Activated T-helper 17 cell treated with anti-CD3 and anti-CD28 coated beads, Interleukin-2, amount 50 U/mL, for 72 hours (primary cell): Measurements from ENCODE around the gene DCP2. TPM values are rescaled to one million over a fixed set of nuclear protein-coding genes. Genes with fewer than 3 reads are reported as not detected.

Source experiments
- ATAC-seq: fragments of 150-1000 bp; cut with Tn5 transposase; replicated peaks from 2 replicates; pipeline ENCODE4 v1.10.0; 2021; ENCODE audit warnings: mild to moderate bottlenecking, moderate library complexity
- H3K27ac Mint-ChIP-seq: one replicate; pipeline ENCODE4 v1.8.0; 2022; ENCODE audit warnings: mixed read lengths
- H3K27me3 Mint-ChIP-seq: one replicate; pipeline ENCODE4 v1.8.0; 2022; ENCODE audit warnings: mixed read lengths
- H3K36me3 Mint-ChIP-seq: one replicate; pipeline ENCODE4 v1.8.0; 2022; ENCODE audit warnings: low read depth, mild to moderate bottlenecking, mixed read lengths
- H3K4me1 Mint-ChIP-seq: one replicate; pipeline ENCODE4 v1.8.0; 2022; ENCODE audit warnings: mixed read lengths
- H3K4me3 Mint-ChIP-seq: one replicate; pipeline ENCODE4 v1.8.0; 2022; ENCODE audit warnings: mild to moderate bottlenecking, mixed read lengths
- H3K9me3 Mint-ChIP-seq: one replicate; pipeline ENCODE4 v1.8.0; 2022; ENCODE audit warnings: mixed read lengths
- total RNA-seq, 2 donors: library from RNA; stranded (reverse); gene quantifications; one replicate each; pipeline ENCODE4 v1.2.3, GENCODE V29; 2022

The DCP2 gene
- total RNA-seq, 2 donors from 2014 or later = 66.6 to 88.0 TPM

GRCh38 chr5:113022661-113023060, 46.1 kb downstream of the DCP2 start:
- ATAC-seq = peak; percentile 44
- H3K27ac Mint-ChIP-seq = peak overlapping the region; percentile 58
- H3K4me3 Mint-ChIP-seq = peak overlapping the region; percentile 34
- no peaks in the 10 kb centered on the region for H3K9me3 Mint-ChIP-seq
- H3K4me1 Mint-ChIP-seq = peaks cover 28% of the 10 kb centered on the region
- peaks cover 78% of the 10 kb centered on the region for H3K36me3 Mint-ChIP-seq
- no peaks in the 10 kb centered on the region for H3K27me3 Mint-ChIP-seq

GRCh38 chr5:113024076-113024697, 47.6 kb downstream of the DCP2 start:
- peak overlapping the region; percentile 30 for H3K27ac Mint-ChIP-seq
- no peak overlapping the region for H3K4me3 Mint-ChIP-seq
- no peak for ATAC-seq
- no peaks in the 10 kb centered on the region for H3K9me3 Mint-ChIP-seq
- peaks cover 17% of the 10 kb centered on the region for H3K4me1 Mint-ChIP-seq
- peaks cover 69% of the 10 kb centered on the region for H3K36me3 Mint-ChIP-seq
- H3K27me3 Mint-ChIP-seq = no peaks in the 10 kb centered on the region

- Mint-ChIP-seq H3K9me3 (no peaks in the 10 kb centered on the region), H3K27ac (no peak overlapping the region), H3K4me1 (peaks cover 11% of the 10 kb centered on the region), H3K36me3 (peaks cover 56% of the 10 kb centered on the region), H3K27me3 (no peaks in the 10 kb centered on the region), H3K4me3 (no peak overlapping the region)
- no peak for ATAC-seq
These were observed 49.0 kb downstream of the DCP2 start for GRCh38 chr5:113025596-113025995.

GRCh38 chr5:113026211-113026610, 49.6 kb downstream of the DCP2 start:
- Mint-ChIP-seq H3K27me3 (no peaks in the 10 kb centered on the region), H3K9me3 (no peaks in the 10 kb centered on the region), H3K4me1 (peaks cover 9% of the 10 kb centered on the region), H3K36me3 (peaks cover 50% of the 10 kb centered on the region), H3K4me3 (no peak overlapping the region), H3K27ac (no peak overlapping the region)
- no peak for ATAC-seq

GRCh38 chr5:113027015-113027414, 50.4 kb downstream of the DCP2 start:
- H3K36me3 Mint-ChIP-seq = peaks cover 49% of the 10 kb centered on the region
- ATAC-seq = no peak
- no peaks in the 10 kb centered on the region for H3K9me3 Mint-ChIP-seq
- no peaks in the 10 kb centered on the region for H3K27me3 Mint-ChIP-seq
- peaks cover 9% of the 10 kb centered on the region for H3K4me1 Mint-ChIP-seq
- no peak overlapping the region for H3K27ac Mint-ChIP-seq
- H3K4me3 Mint-ChIP-seq = no peak overlapping the region

- peaks cover 45% of the 10 kb centered on the region for H3K36me3 Mint-ChIP-seq
- no peaks in the 10 kb centered on the region for H3K9me3 Mint-ChIP-seq
- H3K27ac Mint-ChIP-seq = no peak overlapping the region
- peak; percentile 46 for ATAC-seq
- no peaks in the 10 kb centered on the region for H3K27me3 Mint-ChIP-seq
- no peak overlapping the region for H3K4me3 Mint-ChIP-seq
- H3K4me1 Mint-ChIP-seq = peaks cover 5% of the 10 kb centered on the region
These were observed 50.8 kb downstream of the DCP2 start for GRCh38 chr5:113027431-113027830.

GRCh38 chr5:113029614-113030013, 53.0 kb downstream of the DCP2 start:
- ATAC-seq = no peak
- Mint-ChIP-seq H3K9me3 (no peaks in the 10 kb centered on the region), H3K36me3 (peaks cover 24% of the 10 kb centered on the region), H3K4me3 (no peak overlapping the region), H3K4me1 (no peaks in the 10 kb centered on the region), H3K27me3 (no peaks in the 10 kb centered on the region), H3K27ac (no peak overlapping the region)

- Mint-ChIP-seq H3K9me3 (no peaks in the 10 kb centered on the region), H3K36me3 (peaks cover 17% of the 10 kb centered on the region), H3K4me3 (no peak overlapping the region), H3K27me3 (no peaks in the 10 kb centered on the region), H3K4me1 (no peaks in the 10 kb centered on the region), H3K27ac (no peak overlapping the region)
- ATAC-seq = no peak
These were observed 54.5 kb downstream of the DCP2 start for GRCh38 chr5:113031104-113031503.

GRCh38 chr5:113031557-113031956, 55.0 kb downstream of the DCP2 start:
- no peak for ATAC-seq

GRCh38 chr5:113034182-113034773, 57.7 kb downstream of the DCP2 start:
- H3K4me1 Mint-ChIP-seq = no peaks in the 10 kb centered on the region
- no peaks in the 10 kb centered on the region for H3K9me3 Mint-ChIP-seq
- H3K27ac Mint-ChIP-seq = no peak overlapping the region
- H3K27me3 Mint-ChIP-seq = no peaks in the 10 kb centered on the region
- ATAC-seq = peak; percentile 66
- no peak overlapping the region for H3K4me3 Mint-ChIP-seq
- no peaks in the 10 kb centered on the region for H3K36me3 Mint-ChIP-seq

More at GRCh38 chr5:113031557-113031956, 55.0 kb downstream of the DCP2 start:
- Mint-ChIP-seq H3K36me3 (peaks cover 13% of the 10 kb centered on the region), H3K4me1 (no peaks in the 10 kb centered on the region), H3K27me3 (no peaks in the 10 kb centered on the region), H3K4me3 (no peak overlapping the region), H3K27ac (no peak overlapping the region), H3K9me3 (no peaks in the 10 kb centered on the region)

GRCh38 chr5:113035096-113035495, 58.5 kb downstream of the DCP2 start:
- Mint-ChIP-seq H3K27me3 (no peaks in the 10 kb centered on the region), H3K9me3 (no peaks in the 10 kb centered on the region), H3K36me3 (no peaks in the 10 kb centered on the region), H3K4me1 (no peaks in the 10 kb centered on the region), H3K4me3 (no peak overlapping the region), H3K27ac (peak overlapping the region; percentile 36)
- no peak for ATAC-seq

- Mint-ChIP-seq H3K27me3 (no peaks in the 10 kb centered on the region), H3K36me3 (no peaks in the 10 kb centered on the region), H3K4me1 (no peaks in the 10 kb centered on the region), H3K4me3 (no peak overlapping the region), H3K9me3 (no peaks in the 10 kb centered on the region), H3K27ac (no peak overlapping the region)
- no peak for ATAC-seq
These were observed 59.7 kb downstream of the DCP2 start for GRCh38 chr5:113036321-113036720.

GRCh38 chr5:113036826-113037225, 60.2 kb downstream of the DCP2 start:
- Mint-ChIP-seq H3K36me3 (no peaks in the 10 kb centered on the region), H3K4me1 (no peaks in the 10 kb centered on the region), H3K4me3 (no peak overlapping the region), H3K27me3 (no peaks in the 10 kb centered on the region), H3K9me3 (no peaks in the 10 kb centered on the region), H3K27ac (no peak overlapping the region)
- ATAC-seq = no peak

GRCh38 chr5:113038136-113038535, 61.5 kb downstream of the DCP2 start:
- Mint-ChIP-seq H3K4me1 (no peaks in the 10 kb centered on the region), H3K36me3 (no peaks in the 10 kb centered on the region), H3K27me3 (no peaks in the 10 kb centered on the region), H3K27ac (no peak overlapping the region), H3K4me3 (no peak overlapping the region), H3K9me3 (no peaks in the 10 kb centered on the region)
- ATAC-seq = no peak

- Mint-ChIP-seq H3K4me3 (no peak overlapping the region), H3K4me1 (no peaks in the 10 kb centered on the region), H3K36me3 (no peaks in the 10 kb centered on the region), H3K27ac (no peak overlapping the region), H3K9me3 (no peaks in the 10 kb centered on the region), H3K27me3 (no peaks in the 10 kb centered on the region)
- ATAC-seq = no peak
These were observed 62.1 kb downstream of the DCP2 start for GRCh38 chr5:113038714-113039113.
